ENCODE data around the gene SLC35A2.
A peak's percentile ranks its signal among the peaks of the same experiment; 100 is the strongest.

SLC35A2 gene

GRCh38 chrX:48896611-48897011 is 14.8 kb downstream of the SLC35A2 start:
- Mint-ChIP-seq H3K4me3 (peak overlapping the region; percentile 83 to 91 (median 86)), H3K36me3 (ENCODE audit: low read depth) (peaks cover 17% of the 10 kb centered on the region), H3K4me1 (peaks cover 16% of the 10 kb centered on the region), H3K9me3 (peaks cover 3% of the 10 kb centered on the region), H3K27me3 (ENCODE audit: low read depth) (no peaks in the 10 kb centered on the region), H3K27ac (peak overlapping the region; percentile 93 to 98 (median 97))
- no peak for TF ChIP-seq CTCF (IDR thresholded peaks at IDR 0.05; ENCODE audit: unreplicated experiment in 3 of 3)

GRCh38 chrX:48894891-48895290 is 16.6 kb downstream of the SLC35A2 start:
- Mint-ChIP-seq H3K4me3 (peak overlapping the region; percentile 70 to 87 (median 83)), H3K4me1 (peaks cover 26% of the 10 kb centered on the region), H3K9me3 (peaks cover 11% of the 10 kb centered on the region), H3K27ac (peak overlapping the region; percentile 28 to 68 (median 66)), H3K36me3 (ENCODE audit: low read depth) (peaks cover 10% of the 10 kb centered on the region), H3K27me3 (ENCODE audit: low read depth) (no peaks in the 10 kb centered on the region)
- TF ChIP-seq CTCF (IDR thresholded peaks at IDR 0.05; ENCODE audit: unreplicated experiment in 3 of 3), result no peak

GRCh38 chrX:48893556-48894348 is 17.7 kb downstream of the SLC35A2 start:
- Mint-ChIP-seq H3K36me3 (ENCODE audit: low read depth) (peaks cover 10% of the 10 kb centered on the region), H3K4me1 (peaks cover 26% of the 10 kb centered on the region), H3K27ac (no peak overlapping the region), H3K9me3 (peaks cover 13% of the 10 kb centered on the region), H3K4me3 (no peak overlapping the region), H3K27me3 (ENCODE audit: low read depth) (no peaks in the 10 kb centered on the region)
- TF ChIP-seq CTCF (IDR thresholded peaks at IDR 0.05; ENCODE audit: unreplicated experiment in 3 of 3), result no peak

- Mint-ChIP-seq H3K4me3 (peak overlapping the region; percentile 70 to 78 (median 75)), H3K36me3 (ENCODE audit: low read depth) (peaks cover 10% of the 10 kb centered on the region), H3K4me1 (peaks cover 26% of the 10 kb centered on the region), H3K27me3 (ENCODE audit: low read depth) (no peaks in the 10 kb centered on the region), H3K27ac (no peak overlapping the region), H3K9me3 (peaks cover 13% of the 10 kb centered on the region)
- no peak for TF ChIP-seq CTCF (IDR thresholded peaks at IDR 0.05; ENCODE audit: unreplicated experiment in 3 of 3)
Measured at GRCh38 chrX:48892896-48893295, 18.6 kb downstream of the SLC35A2 start.

GRCh38 chrX:48891402-48892288 is 19.8 kb downstream of the SLC35A2 start:
- peaks cover 10% of the 10 kb centered on the region for H3K36me3 Mint-ChIP-seq (ENCODE audit: low read depth)

More at GRCh38 chrX:48891402-48892288, 19.8 kb downstream of the SLC35A2 start:
- Mint-ChIP-seq H3K4me1 (peaks cover 20% of the 10 kb centered on the region), H3K4me3 (peak overlapping the region; percentile 75 to 81 (median 80)), H3K27me3 (ENCODE audit: low read depth) (no peaks in the 10 kb centered on the region), H3K9me3 (peaks cover 13% of the 10 kb centered on the region), H3K27ac (peak overlapping the region in 2 of 3 experiments; percentile 30 to 48)
- peak; percentile 21 to 50 (median 38) for TF ChIP-seq CTCF (IDR thresholded peaks at IDR 0.05; ENCODE audit: unreplicated experiment in 3 of 3)
